K562 (cell line): ENCODE results near the gene NFIC. TPM values are rescaled to one million over a fixed set of nuclear protein-coding genes. Genes with fewer than 3 reads are reported as not detected.

Experiments
- ARHGAP35 ChIP-seq: fragments of 450-650 bp; IDR thresholded peaks from 2 replicates; pipeline ENCODE4 v1.6.1; 2018; ENCODE audit not compliant: partially characterized antibody
- COPS2 ChIP-seq: fragments of 450-650 bp; conservative IDR thresholded peaks from 2 replicates; pipeline ENCODE4 v1.6.1; 2016; ENCODE audit warnings: mild to moderate bottlenecking, moderate library complexity
- CXXC5 ChIP-seq: fragments of 250-450 bp; sonication (Bioruptor Pico); IDR thresholded peaks from 2 replicates; pipeline ENCODE4 v1.8.0; 2022; ENCODE audit warnings: inconsistent platforms, mild to moderate bottlenecking, moderate library complexity
- ESRRB ChIP-seq: fragments of 250-450 bp; sonication (Bioruptor Pico); IDR thresholded peaks from 2 replicates; pipeline ENCODE4 v1.5.0; 2020; ENCODE audit warnings: mild to moderate bottlenecking, moderate library complexity, borderline replicate concordance
- HDAC1 ChIP-seq, 2 experiments: fragments of 450-650 bp; IDR thresholded peaks; 2 replicates each; pipeline ENCODE4 v1.6.1; 2016 to 2017; ENCODE audit warnings: inconsistent platforms in 1 of 2, mild to moderate bottlenecking in 1 of 2, moderate library complexity in 1 of 2
- POLR2A ChIP-seq: fragments of 450-650 bp; conservative IDR thresholded peaks from 2 replicates; pipeline ENCODE4 v1.6.1; 2016
- SREBF2 ChIP-seq: sonication (generic); formaldehyde crosslinking; IDR thresholded peaks from 2 replicates; pipeline ENCODE4 v1.4.0; 2020; ENCODE audit warnings: mild to moderate bottlenecking, missing genetic modification reagents
- TBP ChIP-seq: optimal IDR thresholded peaks from 2 replicates; pipeline ENCODE3; 2011; ENCODE audit warnings: low read depth, low read length, improper control_type of control experiment
- TRIM24 ChIP-seq, 2 experiments: fragments of 450-650 bp; IDR thresholded peaks; 2 replicates each; pipeline ENCODE4 v1.6.1; 2016
- ZFPM2 ChIP-seq: fragments of 250-450 bp; sonication (Bioruptor Pico); IDR thresholded peaks from 2 replicates; pipeline ENCODE4 v1.5.1; 2022; ENCODE audit warnings: mild to moderate bottlenecking
- ZNF12 ChIP-seq: sonication (generic); formaldehyde crosslinking; IDR thresholded peaks from 2 replicates; pipeline ENCODE4 v1.4.0; 2020; ENCODE audit warnings: mild to moderate bottlenecking, missing genetic modification reagents
- polyA plus RNA-seq, 8 experiments: library from polyadenylated mRNA; depleted of rRNA in 4 of 8; stranded (reverse) in 5 of 8; unstranded in 3 of 8; fragments of >200 nt; fragmentation: Nextera tagmentation in 2 of 8; fragmentation: Illumina TruSeq in 1 of 8; extraction: Ambion mirVana in 2 of 8; extraction: Trizol in 1 of 8; gene quantifications; 2 replicates each; pipeline versions ENCODE4 v1.2.1 to v1.2.3, GENCODE V29; 2011 to 2014; ENCODE audit warnings: inconsistent platforms in 1 of 8, missing spikeins in 1 of 8
- total RNA-seq, 7 experiments: library from RNA; depleted of rRNA in 6 of 7; stranded (reverse); fragments of >200 nt in 6 of 7; fragmentation: Illumina TruSeq in 2 of 7; extraction: Trizol in 2 of 7; gene quantifications; 2 replicates each; pipeline versions ENCODE4 v1.2.1 to v1.2.3, GENCODE V29; 2011 to 2021; ENCODE audit warnings: low replicate concordance in 1 of 7
- TF ChIP-seq, protein P1 (sequence below), 3 experiments: fragments of 200-800 bp in 1 of 3; fragments of 250-450 bp in 1 of 3; fragments of 450-650 bp in 1 of 3; sonication (Bioruptor Pico) in 1 of 3; sonication (Bioruptor generic) in 1 of 3; formaldehyde crosslinking in 1 of 3; IDR thresholded peaks; 2 replicates each; pipeline versions ENCODE4 v1.6.1 to v1.8.0; 2016 to 2022; ENCODE audit warnings: mild to moderate bottlenecking in 2 of 3, missing genetic modification characterization in 2 of 3, missing compliant biosample characterization in 1 of 3, moderate library complexity in 1 of 3

The NFIC gene
- total and polyA plus RNA-seq, 9 of the 15 experiments (the other 6 are each of a cell fraction or from before 2014, with no cell fraction given), result 0.71 to 62.1 (median 6.9) TPM

DNA sequence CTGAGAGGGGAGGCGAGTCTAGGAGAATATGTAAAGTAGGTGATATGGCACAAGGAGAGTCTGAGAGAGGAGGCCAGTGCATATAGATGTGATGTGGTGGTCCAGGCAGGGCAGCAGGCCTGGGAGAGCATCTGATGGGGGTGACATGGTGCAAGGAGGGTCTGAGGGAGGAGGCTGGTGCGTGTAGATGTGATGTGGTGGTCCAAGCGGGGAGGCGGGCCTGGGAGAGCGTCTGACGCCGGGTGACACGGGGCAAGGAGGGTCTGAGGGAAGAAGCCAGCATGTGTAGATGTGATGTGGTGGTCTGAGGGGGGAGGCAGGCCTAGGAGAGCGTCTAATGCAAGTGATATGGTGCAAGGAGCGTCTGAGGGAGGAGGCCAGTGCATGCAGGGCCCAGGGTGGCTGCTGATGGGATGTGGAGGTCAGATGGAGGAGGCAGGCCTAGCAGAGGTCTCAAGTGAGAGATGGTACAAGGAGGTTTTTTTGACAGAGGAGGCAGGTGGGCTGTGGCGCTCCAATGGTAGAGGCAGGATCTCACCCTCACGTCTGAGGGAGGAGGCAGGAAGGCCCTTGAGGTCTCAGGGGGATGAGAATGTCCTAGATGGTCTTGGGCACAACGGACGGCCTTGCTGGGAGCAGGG, 16.2 kb downstream of the NFIC start (continued):
- TF ChIP-seq ESRRB (no peak), COPS2 (no peak), ZNF12 (CRISPR knock-in tag) (no peak), HDAC1 (IDR thresholded peaks at IDR 0.05) (0 out of 4 replicates have a peak, but pooled peaks of 1 of the 2 experiments have one; percentile 20), POLR2A (0 out of 2 replicates have a peak, but pooled peaks have one; percentile 33), CXXC5 (no peak), SREBF2 (CRISPR knock-in tag) (no peak), ZFPM2 (CRISPR knock-in tag) (no peak), TRIM24 (IDR thresholded peaks at IDR 0.05) (no peak), TBP (no peak), ARHGAP35 (peak; percentile 69)
- TF ChIP-seq, protein P1, sequence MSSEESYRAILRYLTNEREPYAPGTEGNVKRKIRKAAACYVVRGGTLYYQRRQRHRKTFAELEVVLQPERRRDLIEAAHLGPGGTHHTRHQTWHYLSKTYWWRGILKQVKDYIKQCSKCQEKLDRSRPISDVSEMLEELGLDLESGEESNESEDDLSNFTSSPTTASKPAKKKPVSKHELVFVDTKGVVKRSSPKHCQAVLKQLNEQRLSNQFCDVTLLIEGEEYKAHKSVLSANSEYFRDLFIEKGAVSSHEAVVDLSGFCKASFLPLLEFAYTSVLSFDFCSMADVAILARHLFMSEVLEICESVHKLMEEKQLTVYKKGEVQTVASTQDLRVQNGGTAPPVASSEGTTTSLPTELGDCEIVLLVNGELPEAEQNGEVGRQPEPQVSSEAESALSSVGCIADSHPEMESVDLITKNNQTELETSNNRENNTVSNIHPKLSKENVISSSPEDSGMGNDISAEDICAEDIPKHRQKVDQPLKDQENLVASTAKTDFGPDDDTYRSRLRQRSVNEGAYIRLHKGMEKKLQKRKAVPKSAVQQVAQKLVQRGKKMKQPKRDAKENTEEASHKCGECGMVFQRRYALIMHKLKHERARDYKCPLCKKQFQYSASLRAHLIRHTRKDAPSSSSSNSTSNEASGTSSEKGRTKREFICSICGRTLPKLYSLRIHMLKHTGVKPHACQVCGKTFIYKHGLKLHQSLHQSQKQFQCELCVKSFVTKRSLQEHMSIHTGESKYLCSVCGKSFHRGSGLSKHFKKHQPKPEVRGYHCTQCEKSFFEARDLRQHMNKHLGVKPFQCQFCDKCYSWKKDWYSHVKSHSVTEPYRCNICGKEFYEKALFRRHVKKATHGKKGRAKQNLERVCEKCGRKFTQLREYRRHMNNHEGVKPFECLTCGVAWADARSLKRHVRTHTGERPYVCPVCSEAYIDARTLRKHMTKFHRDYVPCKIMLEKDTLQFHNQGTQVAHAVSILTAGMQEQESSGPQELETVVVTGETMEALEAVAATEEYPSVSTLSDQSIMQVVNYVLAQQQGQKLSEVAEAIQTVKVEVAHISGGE (CRISPR knock-in tag; IDR thresholded peaks at IDR 0.05), result no peak
